GM18505 (cell line): Measurements from ENCODE around the gene CHRNG.
"Not testable (repeated sequence)": the region's sequence is repeated elsewhere in the genome, so short reads cannot be mapped to it uniquely, and the experiment has no call there.

Experiments used
- ATAC-seq: cut with Tn5 transposase; IDR thresholded peaks from one replicate; pipeline ENCODE4 v1.9.1; 2021; ENCODE audit not compliant: unreplicated experiment
- POLR2A ChIP-seq: IDR thresholded peaks from 4 replicates; pipeline ENCODE4 v1.6.1; 2011; ENCODE audit warnings: borderline replicate concordance; ENCODE audit not compliant: insufficient read depth, insufficient read length; ENCODE audit errors: extremely low read depth

CHRNG gene

GRCh38 chr2:232556426-232556825 lies 16.9 kb downstream of the CHRNG start:
- no peak for TF ChIP-seq POLR2A
- no peak for ATAC-seq

DNA sequence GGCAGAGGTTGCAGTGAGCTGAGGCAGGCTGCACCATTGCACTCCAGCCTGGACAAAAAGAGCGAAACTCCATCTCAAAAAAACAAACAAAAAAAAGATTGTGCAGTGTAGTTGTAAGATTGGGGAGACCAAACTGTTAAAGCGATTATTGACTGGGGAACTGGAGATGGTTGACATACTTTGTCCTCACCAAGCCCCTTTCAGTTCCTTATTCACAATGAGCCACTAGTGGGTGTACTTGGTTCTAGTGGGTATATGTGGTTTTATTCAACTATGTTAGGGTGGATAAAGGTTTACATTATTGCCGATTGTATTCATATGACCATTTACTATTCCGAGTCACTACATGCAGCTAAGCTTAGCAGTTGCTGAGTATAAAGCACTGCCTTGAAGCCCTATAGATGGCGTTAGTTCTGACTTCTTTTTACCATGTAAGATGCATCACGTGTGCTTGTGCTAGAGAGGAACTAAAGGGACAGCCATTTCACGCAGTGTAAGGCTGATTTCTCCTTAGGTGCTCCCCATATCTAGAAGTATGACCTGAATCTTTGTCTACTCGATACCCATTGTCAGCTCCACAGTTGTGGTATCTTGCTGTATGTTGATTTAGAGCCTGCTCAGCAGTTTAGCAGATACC lies 23.1 kb downstream of the CHRNG start:
- TF ChIP-seq POLR2A: no peak
- ATAC-seq: no peak

- no peak for TF ChIP-seq POLR2A
- ATAC-seq: no peak
Measured at GRCh38 chr2:232563580-232563979, 24.1 kb downstream of the CHRNG start.

GRCh38 chr2:232567721-232568120 lies 28.2 kb downstream of the CHRNG start:
- no peak for ATAC-seq
- TF ChIP-seq POLR2A: no peak

DNA sequence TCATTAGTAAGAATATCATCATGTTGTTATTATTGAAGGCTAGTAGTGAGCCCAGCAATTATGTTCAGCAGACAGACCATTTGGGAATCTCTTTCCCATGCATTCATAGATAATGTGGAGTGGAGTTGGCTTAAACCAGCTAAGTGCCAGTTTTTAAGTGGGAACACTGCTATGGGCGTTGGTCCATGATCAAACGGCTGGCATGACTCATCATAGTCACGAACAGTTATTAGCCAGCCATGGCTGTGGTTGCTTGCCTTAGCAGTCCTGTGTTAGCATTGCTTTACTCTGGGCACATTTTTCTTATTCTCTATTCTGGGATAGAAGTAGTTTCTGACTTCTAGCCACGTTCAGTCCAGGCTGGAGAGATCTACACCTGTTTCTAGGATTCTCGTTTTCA lies 28.7 kb downstream of the CHRNG start:
- TF ChIP-seq POLR2A: no peak

DNA sequence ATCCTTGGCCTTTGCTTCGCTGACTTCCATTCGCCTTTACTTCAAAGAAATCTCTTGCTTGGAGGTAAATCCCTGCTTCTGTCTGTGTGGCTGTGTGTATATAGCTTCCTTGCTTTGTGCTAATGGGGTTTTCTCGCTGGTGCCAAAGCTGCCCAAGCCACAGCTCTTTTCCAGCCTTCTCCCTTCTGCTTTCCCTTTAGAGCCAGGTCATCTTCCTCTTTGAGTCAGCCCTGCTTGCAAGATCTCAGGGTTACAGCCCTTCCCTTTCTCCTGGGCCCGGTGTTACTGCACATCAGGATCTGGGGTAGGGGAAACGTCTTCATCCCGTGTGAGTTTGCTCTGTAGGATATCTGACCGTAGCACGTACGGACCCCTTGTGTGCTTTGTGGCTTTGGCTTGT lies 30.0 kb downstream of the CHRNG start:
- ATAC-seq: no peak
- no peak for TF ChIP-seq POLR2A

More for the DNA sequence above, 28.7 kb downstream of the CHRNG start:
- no peak for ATAC-seq

DNA sequence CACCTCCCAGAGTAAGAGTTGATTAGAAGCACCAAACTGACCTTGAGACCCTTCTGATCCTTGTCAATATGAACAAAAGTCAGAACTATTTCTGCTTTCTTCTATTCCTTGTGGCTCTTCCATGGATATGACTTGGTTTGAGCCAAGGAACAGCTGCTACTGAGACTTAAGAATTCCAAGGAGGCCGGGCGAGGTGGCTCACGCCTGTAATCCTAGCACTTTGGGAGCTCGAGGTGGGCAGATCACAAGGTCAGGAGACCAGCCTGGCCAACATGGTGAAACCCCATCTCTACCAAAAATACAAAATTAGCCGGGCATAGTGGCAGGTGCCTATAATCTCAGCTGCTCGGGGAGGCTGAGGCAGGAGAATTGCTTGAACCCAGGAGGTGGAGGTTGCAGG lies 31.0 kb downstream of the CHRNG start:
- not testable (repeated sequence) for ATAC-seq

DNA sequence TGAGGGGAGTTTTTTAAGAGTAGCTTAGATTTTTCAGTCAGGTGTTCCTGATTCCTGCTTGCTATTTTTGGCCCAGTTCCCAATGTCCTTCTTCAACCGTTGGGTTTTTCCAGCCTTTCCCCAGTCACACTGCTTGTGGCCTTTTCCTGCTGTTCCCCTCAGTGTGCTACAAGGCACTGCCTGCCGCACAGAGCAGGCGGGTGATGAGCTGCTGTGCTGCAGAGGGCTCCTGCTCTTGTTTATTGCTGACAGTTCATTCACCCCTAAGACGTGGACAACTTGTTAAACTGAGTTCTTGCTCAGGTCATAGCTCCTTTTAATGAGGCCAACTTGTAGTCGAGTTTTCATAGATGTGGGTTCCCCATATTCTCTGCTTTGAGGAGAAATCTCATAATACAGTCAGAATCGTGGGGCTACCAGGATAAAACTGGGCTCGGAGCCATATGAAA lies 31.6 kb downstream of the CHRNG start:
- TF ChIP-seq POLR2A: no peak
- ATAC-seq: no peak

GRCh38 chr2:232573042-232573441 lies 33.5 kb downstream of the CHRNG start:
- TF ChIP-seq POLR2A: no peak
- no peak for ATAC-seq

GRCh38 chr2:232573771-232574435 lies 34.4 kb downstream of the CHRNG start:
- ATAC-seq: no peak
- no peak for TF ChIP-seq POLR2A

GRCh38 chr2:232574674-232575403 lies 35.3 kb downstream of the CHRNG start:
- ATAC-seq: no peak
- no peak for TF ChIP-seq POLR2A

GRCh38 chr2:232575404-232575746 lies 35.9 kb downstream of the CHRNG start:
- ATAC-seq: no peak
- TF ChIP-seq POLR2A: no peak

DNA sequence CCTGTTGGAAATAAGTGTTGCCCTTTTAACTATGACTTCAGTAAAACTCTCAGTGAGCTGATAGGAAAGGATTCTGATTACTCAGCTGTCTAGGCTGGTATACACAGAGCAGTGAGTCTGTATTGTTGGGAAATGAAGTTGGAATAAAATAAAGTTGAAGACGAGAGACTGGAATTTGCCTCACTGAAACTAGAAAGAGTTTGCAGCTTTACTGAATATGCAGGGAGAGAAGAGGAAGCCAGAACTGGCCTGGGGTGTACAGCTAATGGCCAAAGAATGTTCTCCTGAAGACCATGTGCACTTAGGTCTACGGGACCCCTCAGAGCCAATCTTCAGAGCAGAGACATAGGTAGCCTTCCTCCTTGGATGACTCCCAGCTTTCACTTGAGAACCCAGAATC lies 37.5 kb downstream of the CHRNG start:
- TF ChIP-seq POLR2A: no peak
- ATAC-seq: no peak

DNA sequence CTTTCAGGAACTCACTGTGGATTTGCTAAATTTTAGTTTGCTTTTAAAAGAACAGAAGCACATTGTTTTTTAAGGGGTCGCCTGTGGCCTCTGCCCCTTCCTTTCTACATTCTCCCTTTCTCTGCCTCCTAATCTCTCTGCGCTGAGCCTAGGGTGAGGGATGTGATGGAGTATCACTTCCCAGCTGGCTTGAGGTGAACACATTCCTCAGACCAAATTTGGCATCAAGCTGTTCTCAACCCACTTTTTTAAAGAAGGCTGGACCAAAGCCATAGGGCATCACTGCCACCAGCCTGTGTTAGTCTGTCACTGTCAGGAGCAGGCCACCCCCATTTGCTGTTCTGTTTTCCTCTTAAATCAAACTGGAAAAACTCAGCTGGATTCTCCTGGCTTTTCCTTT lies 38.3 kb downstream of the CHRNG start:
- ATAC-seq: no peak
- no peak for TF ChIP-seq POLR2A
